HFFc6 (cell line): ENCODE data around the gene AKT3. TPM values are rescaled to one million over a fixed set of nuclear protein-coding genes. Genes with fewer than 3 reads are reported as not detected.

ENCODE experiments used
- DNase-seq: peaks from one replicate; pipeline ENCODE4 v3.0.0-alpha.2; 2018
- H3K27ac Mint-ChIP-seq: 2 replicates; pipeline ENCODE4 v1.8.0; 2020; ENCODE audit warnings: mild to moderate bottlenecking, mixed read lengths
- H3K27me3 Mint-ChIP-seq: 2 replicates; pipeline ENCODE4 v1.8.0; 2021; ENCODE audit warnings: mild to moderate bottlenecking, moderate library complexity, mixed read lengths; ENCODE audit not compliant: insufficient read depth
- H3K36me3 Mint-ChIP-seq: 2 replicates; pipeline ENCODE4 v1.8.0; 2021; ENCODE audit warnings: low read depth, mixed read lengths
- H3K4me1 Mint-ChIP-seq: 2 replicates; pipeline ENCODE4 v1.8.0; 2020; ENCODE audit warnings: low read depth, mixed read lengths
- H3K4me3 Mint-ChIP-seq: 2 replicates; pipeline ENCODE4 v1.8.0; 2020; ENCODE audit warnings: mild to moderate bottlenecking, moderate library complexity, mixed read lengths
- H3K9me3 Mint-ChIP-seq: 2 replicates; pipeline ENCODE4 v1.8.0; 2020; ENCODE audit warnings: mild to moderate bottlenecking, mixed read lengths
- CTCF ChIP-seq: fragments of 200-600 bp; sonication (generic); IDR thresholded peaks from 2 replicates; pipeline ENCODE4 v1.5.0; 2021; ENCODE audit warnings: antibody characterized with exemption, mild to moderate bottlenecking
- total RNA-seq, 6 experiments: library from RNA; stranded (reverse); fragmentation: NEBNext Ultra II Directional; extraction: Animal tissue kit (Norgen Biotek cat#: 25700); gene quantifications; 2 replicates in 1 of 6; 3 replicates in 5 of 6; pipeline ENCODE4 v1.2.3, GENCODE V29; 2021

The AKT3 gene
- total RNA-seq, 6 experiments from 2014 or later: 66.8 to 85.4 (median 75.1) TPM

- Mint-ChIP-seq H3K27me3 (peaks cover 1% of the 10 kb centered on the region; the same call in 1 of the 2 replicates), H3K36me3 (peaks cover 51% of the 10 kb centered on the region), H3K27ac (peak overlapping the region; percentile 69), H3K4me3 (peak overlapping the region; percentile 56), H3K9me3 (no peaks in the 10 kb centered on the region), H3K4me1 (peaks cover 23% of the 10 kb centered on the region)
- peak; percentile 64 for DNase-seq
- TF ChIP-seq CTCF: no peak
Measured at GRCh38 chr1:243513726-243514491, 336.1 kb downstream of the AKT3 start.

GRCh38 chr1:243510928-243511327, 339.1 kb downstream of the AKT3 start:
- H3K36me3 Mint-ChIP-seq: peaks cover 37% of the 10 kb centered on the region
- H3K4me1 Mint-ChIP-seq: peaks cover 23% of the 10 kb centered on the region
- DNase-seq: no peak
- H3K27me3 Mint-ChIP-seq: peaks cover 1% of the 10 kb centered on the region; the same call in 1 of the 2 replicates
- H3K27ac Mint-ChIP-seq: no peak overlapping the region
- H3K9me3 Mint-ChIP-seq: no peaks in the 10 kb centered on the region
- TF ChIP-seq CTCF: no peak
- no peak overlapping the region for H3K4me3 Mint-ChIP-seq

GRCh38 chr1:243508943-243509342, 341.1 kb downstream of the AKT3 start:
- Mint-ChIP-seq H3K27me3 (peaks cover 1% of the 10 kb centered on the region; the same call in 1 of the 2 replicates), H3K9me3 (no peaks in the 10 kb centered on the region), H3K36me3 (peaks cover 45% of the 10 kb centered on the region), H3K4me1 (peaks cover 11% of the 10 kb centered on the region), H3K4me3 (no peak overlapping the region), H3K27ac (no peak overlapping the region)
- no peak for TF ChIP-seq CTCF
- no peak for DNase-seq

GRCh38 chr1:243508303-243508713, 341.7 kb downstream of the AKT3 start:
- no peak for DNase-seq
- Mint-ChIP-seq H3K27me3 (peaks cover 1% of the 10 kb centered on the region; the same call in 1 of the 2 replicates), H3K4me3 (no peak overlapping the region), H3K36me3 (peaks cover 52% of the 10 kb centered on the region), H3K4me1 (peaks cover 5% of the 10 kb centered on the region), H3K9me3 (no peaks in the 10 kb centered on the region), H3K27ac (no peak overlapping the region)
- no peak for TF ChIP-seq CTCF

GRCh38 chr1:243507672-243508302, 342.3 kb downstream of the AKT3 start:
- no peak for TF ChIP-seq CTCF
- Mint-ChIP-seq H3K4me1 (no peaks in the 10 kb centered on the region; the same call in none of the 2 replicates), H3K36me3 (peaks cover 57% of the 10 kb centered on the region), H3K27ac (no peak overlapping the region), H3K9me3 (no peaks in the 10 kb centered on the region), H3K4me3 (no peak overlapping the region), H3K27me3 (peaks cover 1% of the 10 kb centered on the region; the same call in 1 of the 2 replicates)
- DNase-seq: no peak
